ENCODE results near the gene CEL.

DNA sequence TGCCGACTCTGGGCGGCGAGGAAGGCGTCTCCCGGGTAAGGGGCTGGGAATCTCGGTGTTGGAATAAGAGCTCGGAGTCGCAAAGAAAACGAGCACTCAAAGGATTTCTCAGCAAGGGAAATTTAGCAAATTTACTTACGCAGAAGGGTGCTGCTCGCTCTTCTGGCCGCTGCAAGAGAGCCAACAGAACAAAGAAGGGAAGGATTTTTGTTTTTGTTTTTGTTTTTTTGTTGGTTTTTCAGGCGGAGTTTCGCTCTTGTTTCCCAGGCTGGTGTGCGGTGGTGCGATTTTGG is 30.7 kb upstream of the CEL start:
- TF ChIP-seq, protein P1, sequence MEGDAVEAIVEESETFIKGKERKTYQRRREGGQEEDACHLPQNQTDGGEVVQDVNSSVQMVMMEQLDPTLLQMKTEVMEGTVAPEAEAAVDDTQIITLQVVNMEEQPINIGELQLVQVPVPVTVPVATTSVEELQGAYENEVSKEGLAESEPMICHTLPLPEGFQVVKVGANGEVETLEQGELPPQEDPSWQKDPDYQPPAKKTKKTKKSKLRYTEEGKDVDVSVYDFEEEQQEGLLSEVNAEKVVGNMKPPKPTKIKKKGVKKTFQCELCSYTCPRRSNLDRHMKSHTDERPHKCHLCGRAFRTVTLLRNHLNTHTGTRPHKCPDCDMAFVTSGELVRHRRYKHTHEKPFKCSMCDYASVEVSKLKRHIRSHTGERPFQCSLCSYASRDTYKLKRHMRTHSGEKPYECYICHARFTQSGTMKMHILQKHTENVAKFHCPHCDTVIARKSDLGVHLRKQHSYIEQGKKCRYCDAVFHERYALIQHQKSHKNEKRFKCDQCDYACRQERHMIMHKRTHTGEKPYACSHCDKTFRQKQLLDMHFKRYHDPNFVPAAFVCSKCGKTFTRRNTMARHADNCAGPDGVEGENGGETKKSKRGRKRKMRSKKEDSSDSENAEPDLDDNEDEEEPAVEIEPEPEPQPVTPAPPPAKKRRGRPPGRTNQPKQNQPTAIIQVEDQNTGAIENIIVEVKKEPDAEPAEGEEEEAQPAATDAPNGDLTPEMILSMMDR (conservative IDR thresholded peaks at IDR 0.05; ENCODE audit: low read depth, low read length): no peak
- TF ChIP-seq EZH2 (IDR thresholded peaks at IDR 0.05; ENCODE audit: borderline replicate concordance, low read depth, low read length, poor library complexity, severe bottlenecking): no peak

Data from A673 (cell line).